ENCODE measurements around the gene PLA2G4A.

PLA2G4A gene

DNA sequence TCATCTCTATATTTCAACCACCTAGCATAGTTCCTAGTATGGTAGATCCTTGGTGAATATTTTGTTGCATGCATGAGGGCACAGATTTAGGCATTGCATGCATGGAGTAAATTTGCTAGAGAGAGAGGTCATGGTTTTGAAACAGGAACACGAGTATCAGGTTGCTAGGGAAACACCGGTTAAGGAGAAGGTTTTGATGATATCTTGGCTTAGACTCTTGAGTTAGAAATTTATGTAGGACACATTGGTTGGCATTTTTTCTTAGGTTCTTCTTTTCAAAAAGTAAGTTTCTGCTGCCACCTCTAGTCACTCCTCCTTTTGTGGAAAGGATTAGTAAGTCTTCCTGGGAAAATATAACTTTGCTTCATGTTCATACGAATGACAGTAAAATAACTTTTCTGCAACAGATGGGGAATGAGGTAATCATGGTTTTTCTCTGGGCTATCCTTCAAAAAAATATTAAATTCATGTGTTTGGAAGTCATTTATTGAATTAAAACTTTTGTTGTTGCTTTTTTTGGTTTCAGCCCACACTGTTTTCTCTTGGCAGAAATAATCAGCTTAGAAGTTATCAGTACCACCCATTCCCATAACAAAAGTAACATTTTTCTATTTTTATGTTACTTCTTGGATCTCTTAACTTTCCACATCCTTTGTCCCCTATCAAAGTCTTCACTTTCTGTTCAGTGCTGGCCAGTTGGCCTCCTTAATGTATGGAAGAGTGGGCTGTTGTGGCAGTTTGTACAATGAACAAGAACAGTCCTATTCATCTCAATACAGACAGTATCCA, 97.3 kb downstream of the PLA2G4A start:
- H3K27ac Mint-ChIP-seq, result no peak overlapping the region
- intact Hi-C loops (cut with micrococcal nuclease), result loop anchor here (10.0 kb wide), 1 partner anchor 201 kb away; no protein-coding TSS in a partner anchor
- no peak overlapping the region for H3K4me3 Mint-ChIP-seq
- H3K4me1 Mint-ChIP-seq (ENCODE audit: low read depth), result peaks cover 22% of the 10 kb centered on the region
- no peaks in the 10 kb centered on the region for H3K27me3 Mint-ChIP-seq
- H3K36me3 Mint-ChIP-seq (ENCODE audit: low read depth), result peaks cover 60% of the 10 kb centered on the region
- H3K9me3 Mint-ChIP-seq, result no peaks in the 10 kb centered on the region

DNA sequence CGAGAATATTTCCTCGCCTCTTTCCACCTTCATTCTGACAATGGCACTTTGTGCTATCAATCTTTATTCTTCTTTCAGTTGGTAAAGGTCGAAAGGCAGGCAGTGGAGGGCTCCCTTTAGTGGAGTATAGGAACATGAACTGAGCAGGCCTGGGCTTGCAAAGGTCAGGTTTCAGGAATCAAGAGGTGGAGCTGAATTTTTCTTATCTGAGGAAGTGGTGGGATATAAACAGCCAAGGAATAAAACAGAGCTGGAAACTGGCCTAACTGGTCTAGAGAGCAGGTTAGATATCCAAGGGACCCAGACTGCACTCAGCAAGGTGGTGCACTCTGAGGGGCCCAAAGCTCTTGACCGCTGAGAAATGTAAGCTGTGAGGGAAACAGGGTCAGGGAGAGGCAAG, 99.1 kb downstream of the PLA2G4A start:
- Mint-ChIP-seq H3K4me3 (no peak overlapping the region), H3K9me3 (no peaks in the 10 kb centered on the region), H3K36me3 (ENCODE audit: low read depth) (peaks cover 65% of the 10 kb centered on the region), H3K4me1 (ENCODE audit: low read depth) (peaks cover 10% of the 10 kb centered on the region), H3K27ac (peak overlapping the region; percentile 17), H3K27me3 (no peaks in the 10 kb centered on the region)
- intact Hi-C loops (cut with micrococcal nuclease), result loop anchor here (10.0 kb wide), 1 partner anchor 203 kb away; no protein-coding TSS in a partner anchor

DNA sequence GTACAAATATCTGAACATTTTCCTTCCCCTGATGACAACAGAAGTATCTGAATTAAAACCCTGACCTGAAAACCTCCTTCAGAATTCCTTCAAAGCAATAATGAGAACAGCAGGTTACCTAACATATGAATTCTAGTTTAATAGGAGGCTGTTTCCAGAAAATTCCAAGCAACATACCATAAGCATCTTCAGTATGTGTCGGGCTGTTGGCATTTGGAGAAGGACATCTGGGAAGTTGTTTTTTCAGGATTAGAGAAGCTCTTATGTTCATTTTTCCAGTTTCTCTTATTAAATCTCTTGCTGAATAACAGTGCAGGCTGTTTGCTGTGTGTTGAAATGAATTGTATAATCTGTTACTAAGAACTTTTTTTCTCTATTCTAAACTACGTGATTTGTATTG, 101.5 kb downstream of the PLA2G4A start:
- no peaks in the 10 kb centered on the region for H3K9me3 Mint-ChIP-seq
- H3K4me1 Mint-ChIP-seq (ENCODE audit: low read depth), result peaks cover 8% of the 10 kb centered on the region
- H3K36me3 Mint-ChIP-seq (ENCODE audit: low read depth), result peaks cover 66% of the 10 kb centered on the region
- no peaks in the 10 kb centered on the region for H3K27me3 Mint-ChIP-seq
- no peak overlapping the region for H3K4me3 Mint-ChIP-seq
- no peak overlapping the region for H3K27ac Mint-ChIP-seq
- intact Hi-C loops (cut with micrococcal nuclease), result no loop called here

DNA sequence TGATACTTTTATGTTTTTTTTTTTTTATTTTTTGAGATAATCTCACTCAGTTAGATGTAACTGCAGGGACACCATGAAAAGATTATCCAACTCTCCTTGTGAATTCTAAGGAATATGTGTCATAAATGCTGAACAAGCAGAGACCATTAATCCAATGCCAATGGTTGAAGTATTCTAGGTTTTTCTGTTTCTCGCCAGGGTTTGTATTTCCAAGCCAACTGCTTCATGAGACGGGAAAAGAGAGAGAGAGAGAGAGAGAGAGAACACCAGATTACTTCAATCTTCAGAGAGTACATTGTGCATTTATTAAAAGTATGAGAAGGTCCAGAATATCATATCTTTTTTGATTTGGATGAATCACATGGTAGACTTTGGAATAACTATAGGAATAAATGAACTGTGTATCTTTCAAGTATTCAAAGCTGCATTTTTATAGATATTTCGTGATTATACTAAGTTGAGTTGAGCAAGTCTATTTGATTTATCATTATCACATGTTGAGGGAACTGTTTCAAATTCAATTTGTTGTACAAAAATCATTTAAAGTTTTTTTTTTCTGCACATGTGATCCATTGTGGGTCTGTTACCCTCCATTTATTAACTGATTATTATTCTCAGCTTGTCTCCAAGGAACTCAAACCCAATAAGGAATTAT, 108.4 kb downstream of the PLA2G4A start:
- intact Hi-C loops (cut with micrococcal nuclease), result no loop called here
- no peaks in the 10 kb centered on the region for H3K4me1 Mint-ChIP-seq (ENCODE audit: low read depth)
- H3K9me3 Mint-ChIP-seq, result no peaks in the 10 kb centered on the region
- H3K4me3 Mint-ChIP-seq, result no peak overlapping the region
- H3K27me3 Mint-ChIP-seq, result no peaks in the 10 kb centered on the region
- H3K27ac Mint-ChIP-seq, result no peak overlapping the region
- H3K36me3 Mint-ChIP-seq (ENCODE audit: low read depth), result peaks cover 75% of the 10 kb centered on the region

DNA sequence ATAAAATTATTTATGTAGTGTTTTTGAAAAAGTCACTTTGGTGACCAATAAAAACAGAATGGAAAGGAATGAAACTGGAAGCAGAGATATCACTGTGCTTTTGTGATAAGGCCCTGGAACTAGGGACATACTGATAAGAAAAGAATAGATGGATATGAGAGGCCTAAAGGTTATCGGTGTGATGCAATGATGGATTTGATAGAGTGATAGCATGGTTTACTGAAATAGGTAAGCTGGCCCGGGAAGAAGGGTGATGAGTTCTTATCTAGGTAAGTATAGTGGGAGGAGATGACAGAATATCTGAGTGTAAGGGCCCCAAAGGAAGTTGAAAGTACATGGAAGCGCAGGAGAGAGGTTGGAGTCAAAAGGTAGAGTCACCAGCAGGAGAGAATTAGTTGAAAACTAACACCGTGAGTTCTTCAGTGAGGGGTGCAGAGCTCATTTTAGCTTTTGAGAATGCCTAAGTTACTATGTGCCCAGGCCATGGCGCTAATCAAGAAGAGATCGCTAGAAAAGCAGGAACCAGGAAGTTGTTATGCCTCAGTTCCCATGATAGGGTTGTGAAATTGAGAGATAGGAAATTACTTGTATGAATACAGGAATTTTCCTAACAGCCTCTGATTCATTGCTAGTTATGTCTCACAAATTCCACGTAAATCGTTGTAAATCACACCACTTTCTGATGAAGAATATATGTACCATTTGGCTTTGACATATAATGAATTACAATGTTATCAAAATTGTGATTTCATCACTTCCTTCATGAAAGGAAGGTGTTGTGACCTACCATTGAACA, 115.3 kb downstream of the PLA2G4A start:
- no peaks in the 10 kb centered on the region for H3K4me1 Mint-ChIP-seq (ENCODE audit: low read depth)
- intact Hi-C loops (cut with micrococcal nuclease), result no loop called here
- peaks cover 11% of the 10 kb centered on the region for H3K9me3 Mint-ChIP-seq
- H3K27me3 Mint-ChIP-seq, result no peaks in the 10 kb centered on the region
- H3K36me3 Mint-ChIP-seq (ENCODE audit: low read depth), result peaks cover 82% of the 10 kb centered on the region
- no peak overlapping the region for H3K4me3 Mint-ChIP-seq
- H3K27ac Mint-ChIP-seq, result no peak overlapping the region

DNA sequence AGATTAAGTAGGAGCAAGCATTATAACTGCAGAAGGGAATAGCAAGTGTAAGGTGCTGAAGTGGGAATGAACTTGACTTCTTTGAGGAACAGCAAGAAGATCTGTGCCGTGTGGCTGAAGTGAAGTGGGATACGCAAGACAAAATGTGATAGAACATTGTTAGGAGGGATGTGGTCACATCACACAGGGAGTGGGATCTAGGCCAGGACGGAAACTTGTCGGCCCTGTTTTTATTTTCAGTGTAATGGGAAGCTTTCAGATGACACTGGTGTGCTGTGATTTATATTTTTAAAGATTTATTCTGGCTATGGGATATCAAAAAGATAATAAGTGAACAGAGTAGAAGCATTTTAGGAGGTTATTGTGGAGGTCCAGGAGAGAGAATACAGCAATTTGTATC, 116.4 kb downstream of the PLA2G4A start:
- H3K9me3 Mint-ChIP-seq, result peaks cover 11% of the 10 kb centered on the region
- intact Hi-C loops (cut with micrococcal nuclease), result no loop called here
- H3K36me3 Mint-ChIP-seq (ENCODE audit: low read depth), result peaks cover 79% of the 10 kb centered on the region
- no peak overlapping the region for H3K27ac Mint-ChIP-seq
- H3K4me3 Mint-ChIP-seq, result no peak overlapping the region
- no peaks in the 10 kb centered on the region for H3K4me1 Mint-ChIP-seq (ENCODE audit: low read depth)
- no peaks in the 10 kb centered on the region for H3K27me3 Mint-ChIP-seq

DNA sequence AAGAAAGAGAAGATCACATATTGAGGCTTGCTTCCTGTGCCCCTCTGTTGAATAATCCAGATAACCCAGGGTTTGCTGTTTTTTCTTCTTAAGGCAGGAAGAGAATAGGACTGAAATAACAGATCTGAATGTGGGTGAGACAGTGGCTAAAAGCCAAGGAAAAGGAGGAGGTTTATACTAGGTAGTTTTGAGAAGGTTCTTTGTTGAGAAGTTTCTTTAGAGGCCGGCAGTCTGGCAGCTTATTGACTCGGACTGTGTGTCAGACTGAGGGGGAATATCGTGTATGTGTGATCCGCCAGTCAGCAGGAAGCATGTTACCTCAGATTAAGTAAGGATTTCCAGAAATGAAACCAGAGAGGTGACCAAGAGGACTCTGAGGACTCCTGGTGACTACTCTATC, 119.8 kb downstream of the PLA2G4A start:
- Mint-ChIP-seq H3K36me3 (ENCODE audit: low read depth) (peaks cover 78% of the 10 kb centered on the region), H3K4me1 (ENCODE audit: low read depth) (no peaks in the 10 kb centered on the region), H3K27ac (no peak overlapping the region), H3K27me3 (no peaks in the 10 kb centered on the region), H3K4me3 (no peak overlapping the region), H3K9me3 (peaks cover 9% of the 10 kb centered on the region)
- intact Hi-C loops (cut with micrococcal nuclease), result no loop called here

DNA sequence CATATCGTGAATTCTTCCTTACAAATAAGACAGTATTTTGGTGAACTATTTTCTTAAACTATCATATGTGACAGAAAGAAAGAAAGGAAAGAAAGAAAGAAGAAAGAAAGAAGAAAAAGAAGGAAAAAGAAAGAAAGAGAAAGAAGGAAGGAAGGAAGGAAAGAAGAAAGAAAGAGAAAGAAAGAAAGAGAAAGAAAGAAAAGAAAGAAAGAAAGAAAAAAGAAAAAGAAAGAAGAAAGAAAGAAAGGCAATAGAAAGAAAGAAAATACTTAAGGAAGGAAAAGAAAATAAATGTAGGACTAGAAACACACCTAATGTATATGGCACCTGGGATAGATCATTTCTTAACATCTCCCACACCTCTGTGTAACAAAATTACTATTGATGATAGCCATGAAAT, 120.4 kb downstream of the PLA2G4A start:
- H3K27me3 Mint-ChIP-seq, result no peaks in the 10 kb centered on the region
- no peak overlapping the region for H3K4me3 Mint-ChIP-seq
- no peaks in the 10 kb centered on the region for H3K4me1 Mint-ChIP-seq (ENCODE audit: low read depth)
- peaks cover 78% of the 10 kb centered on the region for H3K36me3 Mint-ChIP-seq (ENCODE audit: low read depth)
- H3K9me3 Mint-ChIP-seq, result peaks cover 2% of the 10 kb centered on the region
- no peak overlapping the region for H3K27ac Mint-ChIP-seq
- intact Hi-C loops (cut with micrococcal nuclease), result no loop called here

DNA sequence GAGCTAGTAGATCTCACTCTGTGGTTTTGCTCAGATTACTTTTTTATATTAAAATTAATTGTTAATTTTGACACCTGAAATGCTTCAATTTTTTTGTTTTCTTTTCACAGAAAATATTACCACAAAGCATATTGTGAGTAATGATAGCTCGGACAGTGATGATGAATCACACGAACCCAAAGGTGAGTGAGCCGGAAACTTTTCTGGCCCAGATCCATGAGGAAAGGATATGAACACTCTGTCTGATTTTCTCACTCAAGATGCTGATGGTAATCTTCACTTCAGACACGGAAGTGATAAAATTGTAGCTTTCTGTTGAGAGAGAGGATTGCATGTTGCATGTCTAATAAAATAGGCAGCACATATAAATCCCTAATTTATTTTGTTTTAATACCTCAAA, 121.8 kb downstream of the PLA2G4A start:
- H3K9me3 Mint-ChIP-seq, result no peaks in the 10 kb centered on the region
- no peak overlapping the region for H3K27ac Mint-ChIP-seq
- intact Hi-C loops (cut with micrococcal nuclease), result no loop called here
- H3K27me3 Mint-ChIP-seq, result no peaks in the 10 kb centered on the region
- H3K4me1 Mint-ChIP-seq (ENCODE audit: low read depth), result no peaks in the 10 kb centered on the region
- peaks cover 79% of the 10 kb centered on the region for H3K36me3 Mint-ChIP-seq (ENCODE audit: low read depth)
- no peak overlapping the region for H3K4me3 Mint-ChIP-seq

DNA sequence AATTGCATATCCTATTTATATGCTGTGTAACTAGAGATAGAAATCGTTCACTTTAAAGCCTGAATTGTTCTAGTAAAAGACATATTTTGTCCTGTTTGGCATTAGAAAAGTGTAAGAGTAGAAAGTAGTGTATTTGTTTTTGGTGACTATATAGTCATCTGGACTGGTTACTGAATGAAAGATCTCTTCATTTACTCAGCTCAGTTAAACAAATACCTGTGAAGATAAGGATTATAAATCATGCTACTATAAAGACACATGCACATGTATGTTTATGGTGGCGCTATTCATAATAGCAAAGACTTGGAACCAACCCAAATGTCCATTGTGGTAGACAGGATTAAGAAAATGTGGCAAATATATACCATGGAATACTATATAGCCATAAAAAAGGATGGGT, 125.1 kb downstream of the PLA2G4A start:
- H3K36me3 Mint-ChIP-seq (ENCODE audit: low read depth), result peaks cover 77% of the 10 kb centered on the region
- no peak overlapping the region for H3K4me3 Mint-ChIP-seq
- intact Hi-C loops (cut with micrococcal nuclease), result no loop called here
- H3K27ac Mint-ChIP-seq, result no peak overlapping the region
- no peaks in the 10 kb centered on the region for H3K27me3 Mint-ChIP-seq
- no peaks in the 10 kb centered on the region for H3K9me3 Mint-ChIP-seq
- no peaks in the 10 kb centered on the region for H3K4me1 Mint-ChIP-seq (ENCODE audit: low read depth)

DNA sequence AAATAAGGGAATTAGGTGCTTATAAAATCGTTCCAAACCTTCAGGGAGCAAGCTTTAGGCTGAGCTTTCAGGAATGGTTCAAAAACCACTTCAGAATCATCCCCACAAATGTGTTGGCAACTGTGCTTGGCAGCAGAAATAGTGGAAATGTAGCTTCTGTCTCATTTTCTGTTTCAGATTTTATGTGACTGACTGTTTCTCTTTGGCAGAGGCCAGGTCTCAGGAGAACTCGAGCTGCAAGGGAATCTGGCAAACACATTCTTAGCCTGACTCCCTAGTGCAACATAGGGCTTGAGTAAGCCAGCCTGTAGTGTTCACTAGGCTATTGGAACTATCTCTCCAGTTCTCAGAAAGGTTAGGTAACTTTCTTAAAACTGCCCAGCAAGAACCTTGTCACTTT, 128.6 kb downstream of the PLA2G4A start:
- Mint-ChIP-seq H3K4me1 (ENCODE audit: low read depth) (peaks cover 6% of the 10 kb centered on the region), H3K27me3 (no peaks in the 10 kb centered on the region), H3K4me3 (no peak overlapping the region), H3K36me3 (ENCODE audit: low read depth) (peaks cover 53% of the 10 kb centered on the region), H3K27ac (no peak overlapping the region), H3K9me3 (no peaks in the 10 kb centered on the region)
- intact Hi-C loops (cut with micrococcal nuclease), result no loop called here

DNA sequence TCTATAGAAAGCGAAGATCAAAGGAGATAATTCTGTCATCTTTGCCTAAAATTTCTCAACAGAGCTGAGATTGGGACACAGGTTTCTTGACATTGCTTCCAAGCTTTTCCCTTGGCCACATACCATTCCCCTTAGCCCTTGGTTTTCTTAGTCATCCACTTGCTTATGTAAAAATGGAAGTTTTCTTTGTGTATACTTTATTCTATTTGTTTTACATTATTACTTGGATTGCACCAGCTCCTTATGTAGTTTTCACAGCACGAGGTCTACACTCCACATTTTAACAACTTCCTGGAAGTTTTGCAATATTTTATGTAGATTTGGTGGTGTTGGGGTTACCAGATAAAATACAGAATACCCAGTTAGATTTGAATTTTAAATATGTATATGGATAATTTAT, 129.8 kb downstream of the PLA2G4A start:
- Mint-ChIP-seq H3K4me3 (no peak overlapping the region), H3K36me3 (ENCODE audit: low read depth) (peaks cover 43% of the 10 kb centered on the region), H3K27ac (no peak overlapping the region), H3K4me1 (ENCODE audit: low read depth) (peaks cover 6% of the 10 kb centered on the region), H3K9me3 (no peaks in the 10 kb centered on the region), H3K27me3 (no peaks in the 10 kb centered on the region)
- intact Hi-C loops (cut with micrococcal nuclease), result no loop called here

DNA sequence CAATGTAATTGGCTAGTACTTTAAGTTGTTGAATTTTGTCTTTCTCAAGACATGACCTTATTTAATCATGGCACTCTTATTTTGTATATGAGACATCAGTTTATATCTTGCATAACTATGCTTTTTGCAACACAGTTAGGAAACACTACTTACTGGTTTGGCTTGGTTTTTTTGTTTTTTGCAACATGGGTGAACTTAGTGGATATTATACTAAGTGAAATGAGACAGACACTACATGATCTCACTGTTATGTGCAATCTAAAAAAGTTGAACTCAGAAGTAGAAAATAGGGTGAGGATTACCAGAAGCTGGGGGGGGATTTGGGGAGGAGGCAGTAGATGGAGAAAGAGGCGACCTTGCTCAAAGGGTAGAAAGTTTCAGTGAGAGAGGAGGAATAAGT, 132.1 kb downstream of the PLA2G4A start:
- Mint-ChIP-seq H3K27ac (no peak overlapping the region), H3K4me1 (ENCODE audit: low read depth) (peaks cover 6% of the 10 kb centered on the region), H3K4me3 (no peak overlapping the region), H3K27me3 (no peaks in the 10 kb centered on the region), H3K36me3 (ENCODE audit: low read depth) (peaks cover 22% of the 10 kb centered on the region), H3K9me3 (no peaks in the 10 kb centered on the region)
- intact Hi-C loops (cut with micrococcal nuclease), result no loop called here

DNA sequence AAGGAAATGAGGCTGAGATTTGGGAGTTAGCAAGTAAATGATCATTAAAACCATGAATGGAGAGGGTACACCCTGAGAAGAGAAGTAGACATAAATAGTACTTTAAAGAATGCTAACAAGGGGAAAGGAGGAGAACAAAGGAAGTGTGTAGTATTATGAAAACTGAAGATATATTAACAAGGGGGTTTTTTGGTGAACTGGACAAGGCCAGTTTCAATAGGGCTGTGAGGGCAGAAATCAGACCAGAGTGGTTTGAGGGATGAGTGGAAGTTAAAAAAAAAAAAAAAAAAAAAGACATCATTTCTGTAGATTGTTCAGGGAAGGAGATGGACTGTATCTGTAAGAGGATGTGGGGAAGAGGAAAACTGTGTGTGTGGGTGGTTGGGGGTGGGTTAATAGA, 137.1 kb downstream of the PLA2G4A start:
- intact Hi-C loops (cut with micrococcal nuclease), result no loop called here
- H3K4me3 Mint-ChIP-seq, result no peak overlapping the region
- no peak overlapping the region for H3K27ac Mint-ChIP-seq
- no peaks in the 10 kb centered on the region for H3K27me3 Mint-ChIP-seq
- peaks cover 17% of the 10 kb centered on the region for H3K4me1 Mint-ChIP-seq (ENCODE audit: low read depth)
- no peaks in the 10 kb centered on the region for H3K9me3 Mint-ChIP-seq
- H3K36me3 Mint-ChIP-seq (ENCODE audit: low read depth), result peaks cover 8% of the 10 kb centered on the region

Data from dendritic cell treated with granulocyte-macrophage colony-stimulating factor and Interleukin-4, amounts not matched to agents 40 ng/mL and 50 ng/mL, for 4 days (primary cell).